H9 (cell line): ENCODE measurements around the gene MORN1. TPM values are rescaled to one million over a fixed set of nuclear protein-coding genes. Genes with fewer than 3 reads are reported as not detected.

Experiments used
- DNase-seq: peaks from one replicate; pipeline ENCODE4 v3.0.0-alpha.2; 2017
- H2AFZ ChIP-seq: one replicate; pipeline ENCODE4 v1.6.1; 2013; ENCODE audit warnings: mild to moderate bottlenecking, low read length, control low read depth, moderate library complexity
- H2AK5ac ChIP-seq: 2 replicates; pipeline ENCODE4 v1.6.1; 2013; ENCODE audit warnings: low read length, control low read depth, mixed read lengths; ENCODE audit not compliant: insufficient read length
- H2BK120ac ChIP-seq: one replicate; pipeline ENCODE4 v1.6.1; 2013; ENCODE audit warnings: low read depth, mild to moderate bottlenecking, low read length, control low read depth, inconsistent platforms; ENCODE audit not compliant: poor library complexity, severe bottlenecking
- H2BK12ac ChIP-seq: 2 replicates; pipeline ENCODE4 v1.6.1; 2013; ENCODE audit warnings: low read length, control low read depth, mixed read lengths, low read depth; ENCODE audit not compliant: insufficient read length
- H2BK15ac ChIP-seq: 2 replicates; pipeline ENCODE4 v1.6.1; 2013; ENCODE audit warnings: low read depth, low read length, control low read depth
- H2BK20ac ChIP-seq: one replicate; pipeline ENCODE4 v1.6.1; 2013; ENCODE audit warnings: low read depth, mild to moderate bottlenecking, low read length, control low read depth, inconsistent platforms; ENCODE audit not compliant: poor library complexity, severe bottlenecking
- H2BK5ac ChIP-seq: 2 replicates; pipeline ENCODE4 v1.6.1; 2013; ENCODE audit warnings: low read length, control low read depth, mixed read lengths; ENCODE audit not compliant: insufficient read length
- H3K14ac ChIP-seq: 2 replicates; pipeline ENCODE4 v1.6.1; 2013; ENCODE audit warnings: low read length, control low read depth; ENCODE audit not compliant: insufficient read depth
- H3K18ac ChIP-seq: 2 replicates; pipeline ENCODE4 v1.6.1; 2013; ENCODE audit warnings: low read depth, mild to moderate bottlenecking, mixed read lengths, low read length, control low read depth; ENCODE audit not compliant: insufficient read length
- H3K23ac ChIP-seq: 2 replicates; pipeline ENCODE4 v1.6.1; 2013; ENCODE audit warnings: low read length, control low read depth, mixed read lengths, low read depth; ENCODE audit not compliant: insufficient read length
- H3K23me2 ChIP-seq: 2 replicates; pipeline ENCODE4 v1.6.1; 2013; ENCODE audit warnings: low read depth, mild to moderate bottlenecking, mixed read lengths, low read length, control low read depth; ENCODE audit not compliant: insufficient read length, poor library complexity, severe bottlenecking
- H3K27ac ChIP-seq: 2 replicates; pipeline ENCODE4 v1.5.1; 2013; ENCODE audit warnings: low read length, control low read depth, mixed read lengths, low read depth; ENCODE audit not compliant: insufficient read length
- H3K27me3 ChIP-seq: 2 replicates; pipeline ENCODE4 v1.6.1; 2013; ENCODE audit warnings: low read length, control low read depth, inconsistent platforms; ENCODE audit not compliant: insufficient read depth
- H3K4ac ChIP-seq: 2 replicates; pipeline ENCODE4 v1.6.1; 2013; ENCODE audit warnings: low read depth, mild to moderate bottlenecking, control low read depth, inconsistent platforms, low read length, moderate library complexity
- H3K4me1 ChIP-seq: 2 replicates; pipeline ENCODE4 v1.6.1; 2013; ENCODE audit warnings: low read length, control low read depth, inconsistent platforms; ENCODE audit not compliant: insufficient read depth
- H3K4me2 ChIP-seq: 2 replicates; pipeline ENCODE4 v1.6.1; 2013; ENCODE audit warnings: low read length, control low read depth, mixed read lengths; ENCODE audit not compliant: insufficient read length, insufficient read depth
- H3K56ac ChIP-seq: 2 replicates; pipeline ENCODE4 v1.6.1; 2013; ENCODE audit warnings: low read depth, mild to moderate bottlenecking, mixed read lengths, low read length, control low read depth; ENCODE audit not compliant: insufficient read length
- H3K79me1 ChIP-seq: 2 replicates; pipeline ENCODE4 v1.6.1; 2013; ENCODE audit warnings: low read depth, mild to moderate bottlenecking, moderate library complexity, low read length, control low read depth, inconsistent platforms; ENCODE audit not compliant: insufficient read depth, poor library complexity, severe bottlenecking
- H3K79me2 ChIP-seq: 2 replicates; pipeline ENCODE4 v1.6.1; 2013; ENCODE audit warnings: low read length, control low read depth, inconsistent platforms; ENCODE audit not compliant: insufficient read depth
- H3K9ac ChIP-seq: 2 replicates; pipeline ENCODE4 v1.6.1; 2013; ENCODE audit warnings: low read length, control low read depth, mixed read lengths; ENCODE audit not compliant: insufficient read length; ENCODE audit errors: extremely low read depth
- H3K9me3 ChIP-seq: one replicate; pipeline ENCODE4 v1.6.1; 2013; ENCODE audit warnings: low read depth, low read length, inconsistent platforms; ENCODE audit not compliant: control insufficient read depth
- H3T11ph ChIP-seq: one replicate; pipeline ENCODE4 v1.6.1; 2013; ENCODE audit warnings: mild to moderate bottlenecking, low read length, control low read depth, inconsistent platforms
- H4K20me1 ChIP-seq: one replicate; pipeline ENCODE4 v1.6.1; 2013; ENCODE audit not compliant: control insufficient read depth, insufficient read length, insufficient read depth
- H4K5ac ChIP-seq: 2 replicates; pipeline ENCODE4 v1.6.1; 2013; ENCODE audit warnings: low read depth, mild to moderate bottlenecking, mixed read lengths, low read length, control low read depth; ENCODE audit not compliant: insufficient read length
- H4K8ac ChIP-seq: replicated peaks from 2 replicates; pipeline ENCODE4 v1.6.1; 2013; ENCODE audit warnings: low read length, control low read depth, mixed read lengths, low read depth; ENCODE audit not compliant: insufficient read length
- H4K91ac ChIP-seq: 2 replicates; pipeline ENCODE4 v1.6.1; 2013; ENCODE audit warnings: low read depth, mild to moderate bottlenecking, moderate library complexity, mixed read lengths, low read length, control low read depth; ENCODE audit not compliant: insufficient read length
- H3K27ac Mint-ChIP-seq, 3 experiments: 2 replicates in 2 of 3; 3 replicates in 1 of 3; pipeline ENCODE4 v1.8.0; 2020 to 2021; ENCODE audit warnings: mixed read lengths in 3 of 3, mild to moderate bottlenecking in 1 of 3, moderate library complexity in 1 of 3
- H3K27me3 Mint-ChIP-seq: 2 replicates; pipeline ENCODE4 v1.8.0; 2021; ENCODE audit warnings: low read depth, mild to moderate bottlenecking, moderate library complexity, mixed read lengths
- H3K36me3 Mint-ChIP-seq, 3 experiments: 2 replicates in 2 of 3; 3 replicates in 1 of 3; pipeline ENCODE4 v1.8.0; 2020 to 2021; ENCODE audit warnings: low read depth in 3 of 3, mixed read lengths in 3 of 3; ENCODE audit not compliant: insufficient read depth in 1 of 3
- H3K4me1 Mint-ChIP-seq, 2 experiments: 2 replicates each; pipeline ENCODE4 v1.8.0; 2020; ENCODE audit warnings: mixed read lengths in 2 of 2
- H3K4me3 Mint-ChIP-seq, 2 experiments: 2 replicates in 1 of 2; 3 replicates in 1 of 2; pipeline ENCODE4 v1.8.0; 2020 to 2021; ENCODE audit warnings: mild to moderate bottlenecking in 2 of 2, mixed read lengths in 2 of 2, moderate library complexity in 1 of 2
- H3K9me3 Mint-ChIP-seq, 2 experiments: 2 replicates in 1 of 2; 3 replicates in 1 of 2; pipeline ENCODE4 v1.8.0; 2020; ENCODE audit warnings: mild to moderate bottlenecking in 2 of 2, mixed read lengths in 2 of 2, moderate library complexity in 1 of 2
- CTCF ChIP-seq: fragments of 200-600 bp; sonication (generic); conservative IDR thresholded peaks from 3 replicates; pipeline ENCODE4 v1.8.0; 2021; ENCODE audit warnings: antibody characterized with exemption, mild to moderate bottlenecking
- WGBS: extraction: QIAGEN DNeasy Blood & Tissue Kit; methylation state at CpG from one replicate; pipeline ENCODE4 v1.1.7; 2013; ENCODE audit warnings: missing lambda C conversion rate, low lambda C conversion rate, mixed read lengths; ENCODE audit not compliant: insufficient read length; ENCODE audit errors: extremely low coverage; 5-methylcytosine and 5-hydroxymethylcytosine counted together
- total RNA-seq: library from RNA; stranded (reverse); gene quantifications from 2 replicates; pipeline ENCODE4 v1.2.1, GENCODE V29; 2021

Gene MORN1
- total RNA-seq, 1 experiment from 2014 or later: 12.7 TPM

- Mint-ChIP-seq H3K4me3 (no peak overlapping the region), H3K4me1 (peaks cover 4 to 18% of the 10 kb centered on the region in 2 experiments), H3K36me3 (no peaks in the 10 kb centered on the region), H3K27me3 (no peaks in the 10 kb centered on the region), H3K9me3 (no peaks in the 10 kb centered on the region), H3K27ac (no peak overlapping the region)
- Histone ChIP-seq H4K91ac (no peak overlapping the region), H3K9me3 (no peaks in the 10 kb centered on the region), H2BK120ac (no peak overlapping the region), H3K23me2 (no peaks in the 10 kb centered on the region), H3K27ac (no peak overlapping the region), H3K4me2 (no peak overlapping the region), H3T11ph (no peak overlapping the region), H3K27me3 (no peaks in the 10 kb centered on the region), H2AFZ (no peak overlapping the region), H2BK5ac (no peak overlapping the region), H3K9ac (no peak overlapping the region), H3K4me1 (no peaks in the 10 kb centered on the region; the same call in 1 of the 2 replicates), H3K23ac (no peak overlapping the region), H3K79me2 (no peaks in the 10 kb centered on the region), H4K5ac (no peak overlapping the region), H2AK5ac (no peak overlapping the region), H4K8ac (no peak overlapping the region), H3K79me1 (no peaks in the 10 kb centered on the region), H4K20me1 (no peaks in the 10 kb centered on the region), H2BK15ac (no peak overlapping the region), H3K18ac (no peak overlapping the region), H3K14ac (no peak overlapping the region; the same call in 1 of the 2 replicates), H3K4ac (no peak overlapping the region), H2BK12ac (no peak overlapping the region), H2BK20ac (no peak overlapping the region), H3K56ac (no peak overlapping the region)
- WGBS: no CpG with 5 or more reads among the region's 41 CpGs
- DNase-seq: no peak
- no peak for TF ChIP-seq CTCF
Observed at GRCh38 chr1:2318314-2319278, 72.8 kb downstream of the MORN1 start.
